ENCODE measurements around the gene PGM1.

GRCh38 chr1:63603810-63604209, 10.6 kb downstream of the PGM1 start:
- TF ChIP-seq, protein P1, sequence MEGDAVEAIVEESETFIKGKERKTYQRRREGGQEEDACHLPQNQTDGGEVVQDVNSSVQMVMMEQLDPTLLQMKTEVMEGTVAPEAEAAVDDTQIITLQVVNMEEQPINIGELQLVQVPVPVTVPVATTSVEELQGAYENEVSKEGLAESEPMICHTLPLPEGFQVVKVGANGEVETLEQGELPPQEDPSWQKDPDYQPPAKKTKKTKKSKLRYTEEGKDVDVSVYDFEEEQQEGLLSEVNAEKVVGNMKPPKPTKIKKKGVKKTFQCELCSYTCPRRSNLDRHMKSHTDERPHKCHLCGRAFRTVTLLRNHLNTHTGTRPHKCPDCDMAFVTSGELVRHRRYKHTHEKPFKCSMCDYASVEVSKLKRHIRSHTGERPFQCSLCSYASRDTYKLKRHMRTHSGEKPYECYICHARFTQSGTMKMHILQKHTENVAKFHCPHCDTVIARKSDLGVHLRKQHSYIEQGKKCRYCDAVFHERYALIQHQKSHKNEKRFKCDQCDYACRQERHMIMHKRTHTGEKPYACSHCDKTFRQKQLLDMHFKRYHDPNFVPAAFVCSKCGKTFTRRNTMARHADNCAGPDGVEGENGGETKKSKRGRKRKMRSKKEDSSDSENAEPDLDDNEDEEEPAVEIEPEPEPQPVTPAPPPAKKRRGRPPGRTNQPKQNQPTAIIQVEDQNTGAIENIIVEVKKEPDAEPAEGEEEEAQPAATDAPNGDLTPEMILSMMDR (IDR thresholded peaks at IDR 0.05 in 2 of 3, conservative IDR thresholded peaks at IDR 0.05 in 1 of 3; ENCODE audit: control insufficient read depth in 2 of 3, extremely low read depth in 1 of 3, insufficient read depth in 1 of 3, low read depth in 3 of 3, low read length in 3 of 3), result no peak
- no peak for TF ChIP-seq HDGF (IDR thresholded peaks at IDR 0.05)
- TF ChIP-seq JUNB (IDR thresholded peaks at IDR 0.05), result no peak
- no peak for TF ChIP-seq ZBED1 (IDR thresholded peaks at IDR 0.05; ENCODE audit: borderline replicate concordance)
- no peak for TF ChIP-seq EZH2 (IDR thresholded peaks at IDR 0.05; ENCODE audit: borderline replicate concordance, control insufficient read depth, low read depth, low read length)
- no peak for TF ChIP-seq RFX5 (IDR thresholded peaks at IDR 0.05; ENCODE audit: low read depth, low read length)
- no peak for TF ChIP-seq RAD21 (IDR thresholded peaks at IDR 0.05; ENCODE audit: insufficient read depth, low read depth, low read length)
- TF ChIP-seq YY1 (IDR thresholded peaks at IDR 0.05; ENCODE audit: low read depth, low read length), result no peak
- no peak for TF ChIP-seq YBX1 (IDR thresholded peaks at IDR 0.05)
- TF ChIP-seq ZSCAN29 (IDR thresholded peaks at IDR 0.05), result no peak
- TF ChIP-seq POLR2A (IDR thresholded peaks at IDR 0.05; ENCODE audit: low read depth, low read length), result no peak
- TF ChIP-seq CREB1 (IDR thresholded peaks at IDR 0.05; ENCODE audit: low read depth), result no peak

Measured in GM12878 (cell line).